ENCODE results near the gene COL21A1.

GRCh38 chr6:56019973-56020372 lies 227.4 kb downstream of the COL21A1 start:
- TF ChIP-seq CTCF (IDR thresholded peaks at IDR 0.05) (no peak), POLR2A (IDR thresholded peaks at IDR 0.05) (no peak)
